Suppressor macrophage treated with lipopolysaccharide for 1 hour (primary cell): Measurements from ENCODE around the gene IMPA2.

ENCODE experiments used
- DNase-seq, 3 donors: peaks; one replicate each; pipeline ENCODE4 v3.0.0-alpha.2; 2020 to 2022

The IMPA2 gene

DNA sequence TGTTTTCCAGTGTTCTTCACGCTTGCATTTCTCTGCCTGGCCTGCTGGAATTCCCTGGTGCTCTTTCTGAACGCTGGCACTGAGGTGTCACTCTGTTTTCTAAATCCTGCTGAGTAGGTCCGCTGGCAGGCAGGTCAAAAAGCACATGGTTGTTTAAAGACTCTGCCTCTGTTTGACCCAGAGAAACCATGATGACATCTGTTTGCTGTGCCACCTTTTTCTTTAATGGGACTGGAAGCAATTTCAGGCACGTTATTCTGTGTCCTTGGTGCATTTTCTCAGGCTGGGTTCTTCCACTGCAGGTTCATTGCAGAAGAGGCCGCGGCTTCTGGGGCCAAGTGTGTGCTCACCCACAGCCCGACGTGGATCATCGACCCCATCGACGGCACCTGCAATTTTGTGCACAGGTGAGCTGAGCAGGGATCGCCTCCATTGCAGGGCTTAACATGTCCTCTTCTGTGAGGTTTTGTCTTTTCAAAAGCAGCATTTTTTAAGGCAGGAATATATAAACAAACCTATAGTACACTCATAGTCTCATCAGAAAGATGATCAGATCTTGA, 28.4 kb downstream of the IMPA2 start:
- DNase-seq = no peak

DNA sequence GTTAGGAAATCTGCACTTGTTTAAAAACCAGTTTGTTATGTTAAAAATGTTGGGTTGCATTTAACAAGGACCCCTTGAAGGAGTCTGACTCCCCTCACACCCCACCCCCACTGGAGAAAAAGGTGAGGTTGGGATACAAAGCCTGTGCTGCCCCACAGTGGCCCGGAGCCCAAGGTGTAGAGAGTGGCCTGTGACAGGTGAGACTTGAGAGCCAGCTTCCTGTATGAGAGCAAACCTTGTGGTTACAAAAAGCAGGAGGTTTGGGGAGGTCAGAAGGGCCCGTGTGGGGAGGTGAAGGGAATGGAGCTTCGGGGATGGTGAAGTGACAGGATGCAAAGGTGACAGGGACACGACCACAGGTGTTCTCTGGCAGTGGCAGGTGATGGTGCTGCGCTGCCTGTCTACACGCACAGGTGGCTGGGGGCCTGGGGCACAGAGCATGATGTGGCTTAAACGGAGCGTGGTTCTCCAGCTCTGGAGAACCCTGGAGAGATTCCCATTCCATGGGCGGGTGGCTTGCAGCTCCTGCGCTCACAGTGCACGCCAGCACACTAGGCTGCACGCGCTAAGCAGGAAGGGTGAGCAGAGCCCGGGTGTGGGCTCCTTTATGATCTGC, 29.0 kb downstream of the IMPA2 start:
- DNase-seq = no peak

DNA sequence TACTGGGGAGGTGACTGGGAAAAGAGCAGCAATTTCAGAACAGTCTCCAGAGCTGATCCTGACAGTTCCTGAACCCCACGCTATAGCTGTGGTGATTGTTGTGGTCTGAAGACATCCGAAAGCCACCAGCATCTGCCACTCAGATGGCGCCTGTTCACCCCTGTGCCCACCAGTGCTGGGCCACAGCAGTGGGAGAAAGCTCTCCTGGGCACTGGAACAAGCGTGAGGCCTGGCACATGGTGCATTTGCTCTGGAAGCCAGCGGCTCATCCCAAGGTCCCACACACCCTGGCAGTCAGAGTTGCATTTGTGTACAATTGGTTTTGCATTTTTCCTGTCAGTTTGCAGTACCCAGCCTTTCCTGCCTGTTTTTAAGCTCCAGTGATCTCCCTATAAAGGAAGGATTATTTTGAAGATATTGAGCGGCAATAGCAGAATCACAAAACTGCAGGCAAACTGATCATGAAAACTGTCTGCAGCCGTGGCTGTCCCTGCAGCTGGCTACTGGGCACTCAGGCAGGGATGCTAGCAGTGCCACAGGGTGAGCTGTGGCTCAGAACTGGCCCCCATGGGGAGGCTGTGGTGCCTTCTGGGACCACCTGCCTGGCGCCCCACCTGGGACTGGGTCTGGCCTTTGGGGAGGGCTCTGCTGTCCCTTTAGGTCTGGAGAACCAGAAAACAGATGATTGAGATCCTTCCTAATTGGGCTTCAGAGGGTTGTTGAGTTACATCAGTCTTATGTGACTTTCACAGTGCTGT, 30.1 kb downstream of the IMPA2 start:
- DNase-seq = no peak

DNA sequence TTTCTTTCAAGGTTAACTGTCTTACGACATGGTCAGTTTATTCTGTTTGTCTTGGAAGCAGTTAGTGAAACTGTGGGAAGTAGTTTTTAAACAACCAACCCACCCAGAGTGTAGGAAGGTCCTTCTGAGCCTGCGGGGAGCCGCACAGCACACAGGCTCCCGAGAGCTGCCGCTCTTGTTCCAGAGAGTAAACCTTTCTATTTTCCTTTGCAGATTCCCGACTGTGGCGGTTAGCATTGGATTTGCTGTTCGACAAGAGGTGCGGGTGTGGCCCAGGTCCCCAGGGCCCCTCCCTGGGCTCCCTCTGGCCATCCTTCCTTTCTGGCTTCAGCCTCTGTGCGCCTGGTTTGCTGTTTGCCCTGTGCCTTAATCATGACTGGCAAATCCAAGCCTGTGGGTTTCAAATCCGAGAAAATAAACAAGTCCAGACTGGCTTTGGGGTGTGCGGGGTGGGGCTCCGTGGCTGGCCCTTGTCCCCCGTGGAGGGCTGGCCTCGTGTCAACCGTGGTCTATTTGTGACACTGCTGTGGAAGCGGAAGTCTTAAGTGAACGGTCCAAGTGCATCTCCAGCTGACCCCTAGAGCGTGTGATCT, 30.7 kb downstream of the IMPA2 start:
- DNase-seq = no peak

DNA sequence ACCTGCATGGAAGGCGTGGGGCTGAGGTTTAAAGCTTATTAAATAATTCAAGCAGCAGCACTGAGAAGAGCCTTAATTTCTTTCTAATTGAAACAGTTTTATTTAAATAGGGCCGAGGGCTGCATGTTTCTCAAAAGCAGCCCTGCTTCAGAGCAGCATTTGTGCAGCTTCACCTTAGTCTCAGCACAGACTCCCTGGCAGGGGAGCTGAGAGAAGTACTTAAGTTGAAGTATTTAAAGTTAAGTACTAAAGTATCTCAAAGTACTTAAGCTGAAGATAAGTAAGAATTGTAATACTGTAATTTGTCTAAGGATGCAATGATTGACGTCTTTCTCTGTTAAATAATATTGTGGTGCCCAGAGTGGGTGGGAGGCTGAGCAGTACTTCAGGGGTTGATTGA, 31.4 kb downstream of the IMPA2 start:
- no peak for DNase-seq

DNA sequence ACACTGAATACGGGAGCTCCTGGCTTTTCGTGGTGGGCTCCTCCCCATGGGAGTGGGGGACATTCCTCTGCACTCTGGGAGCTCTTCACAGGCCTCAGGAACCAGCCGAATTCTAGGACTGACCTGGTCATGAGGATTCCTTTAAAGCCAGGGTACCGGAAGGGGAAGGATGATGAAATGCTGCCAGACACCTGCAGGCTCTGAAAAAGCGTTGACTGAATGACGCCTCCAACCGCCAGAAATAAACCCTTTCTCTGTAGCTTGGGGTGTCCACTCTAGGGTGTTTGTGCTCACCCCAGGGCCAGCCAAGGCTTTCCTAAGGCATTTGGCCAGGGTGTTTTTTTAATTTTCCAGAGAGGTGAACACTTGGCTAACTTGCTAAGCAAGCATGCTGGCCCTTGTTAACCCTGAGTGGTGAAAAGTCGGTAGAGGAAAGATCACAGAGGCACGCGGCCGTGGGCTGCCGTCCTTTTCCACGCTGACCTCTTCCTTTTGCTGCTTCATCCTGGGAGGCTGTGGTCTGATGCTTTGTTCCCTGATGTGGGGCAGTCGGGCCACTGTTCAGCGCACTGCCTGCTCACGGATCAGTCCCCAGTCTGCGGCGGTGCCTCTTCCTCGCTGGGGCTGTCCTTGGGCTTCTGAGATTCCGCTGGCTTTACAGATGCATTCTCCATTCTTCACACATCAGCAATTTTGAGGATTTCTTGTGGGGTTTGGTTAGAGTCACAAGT, 32.0 kb downstream of the IMPA2 start:
- DNase-seq = no peak

DNA sequence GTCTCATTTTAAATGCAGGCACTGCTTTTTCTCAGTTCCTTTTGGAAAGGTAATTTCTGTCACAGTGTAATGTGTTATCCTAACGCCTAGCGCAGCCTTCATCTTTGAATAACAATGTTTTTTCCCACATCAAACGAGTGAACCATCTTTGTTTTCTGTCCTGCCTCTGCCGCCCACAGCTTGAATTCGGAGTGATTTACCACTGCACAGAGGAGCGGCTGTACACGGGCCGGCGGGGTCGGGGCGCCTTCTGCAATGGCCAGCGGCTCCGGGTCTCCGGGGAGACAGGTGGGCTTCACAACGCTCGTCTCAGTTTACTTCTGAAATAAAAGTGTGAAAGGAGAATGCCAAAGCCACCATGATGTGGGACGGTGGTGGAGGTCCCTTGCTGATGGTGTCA, 32.8 kb downstream of the IMPA2 start:
- no peak for DNase-seq

DNA sequence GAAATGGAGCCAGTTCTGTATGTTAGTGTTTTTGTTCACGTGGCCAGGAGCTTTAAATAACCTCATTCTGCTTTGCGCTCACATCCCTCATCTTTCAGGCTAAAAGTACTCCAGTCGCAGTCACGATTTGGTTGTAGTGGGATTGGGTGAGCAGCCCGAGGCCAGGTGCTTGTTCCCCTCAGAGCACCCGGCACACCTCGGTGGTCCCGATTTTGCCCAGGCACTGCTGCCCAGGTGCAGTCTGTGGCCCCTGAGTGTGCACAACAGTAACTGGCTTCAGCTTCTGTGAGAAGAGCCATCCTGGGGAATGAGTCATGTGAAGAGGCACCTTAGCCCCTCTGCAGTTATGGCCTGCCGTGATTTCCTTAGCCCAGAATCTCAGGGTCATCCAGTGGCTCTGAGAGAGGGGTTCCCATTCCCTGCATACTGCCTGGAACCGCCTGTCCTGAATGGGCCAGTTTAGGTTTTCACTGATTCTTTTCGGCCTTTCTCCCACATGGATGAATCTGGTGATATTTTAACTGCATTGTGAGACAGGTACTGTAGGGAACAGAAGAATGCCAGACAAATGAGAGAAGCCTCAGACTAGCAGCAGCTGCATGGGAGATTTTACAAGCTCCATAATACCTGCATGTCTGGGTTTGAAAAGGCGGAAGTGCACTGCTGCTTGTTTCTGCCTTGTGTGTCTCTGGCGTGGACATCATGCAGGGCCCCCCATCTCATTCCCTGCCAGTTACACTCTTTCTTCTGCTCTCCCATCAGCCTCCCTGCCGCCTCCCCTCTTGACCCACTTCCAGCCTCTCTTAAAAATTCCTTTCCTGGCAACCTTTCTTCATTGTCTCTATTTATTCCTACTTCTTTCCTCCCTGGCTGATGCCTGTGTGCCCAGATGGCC, 33.5 kb downstream of the IMPA2 start:
- DNase-seq = no peak

DNA sequence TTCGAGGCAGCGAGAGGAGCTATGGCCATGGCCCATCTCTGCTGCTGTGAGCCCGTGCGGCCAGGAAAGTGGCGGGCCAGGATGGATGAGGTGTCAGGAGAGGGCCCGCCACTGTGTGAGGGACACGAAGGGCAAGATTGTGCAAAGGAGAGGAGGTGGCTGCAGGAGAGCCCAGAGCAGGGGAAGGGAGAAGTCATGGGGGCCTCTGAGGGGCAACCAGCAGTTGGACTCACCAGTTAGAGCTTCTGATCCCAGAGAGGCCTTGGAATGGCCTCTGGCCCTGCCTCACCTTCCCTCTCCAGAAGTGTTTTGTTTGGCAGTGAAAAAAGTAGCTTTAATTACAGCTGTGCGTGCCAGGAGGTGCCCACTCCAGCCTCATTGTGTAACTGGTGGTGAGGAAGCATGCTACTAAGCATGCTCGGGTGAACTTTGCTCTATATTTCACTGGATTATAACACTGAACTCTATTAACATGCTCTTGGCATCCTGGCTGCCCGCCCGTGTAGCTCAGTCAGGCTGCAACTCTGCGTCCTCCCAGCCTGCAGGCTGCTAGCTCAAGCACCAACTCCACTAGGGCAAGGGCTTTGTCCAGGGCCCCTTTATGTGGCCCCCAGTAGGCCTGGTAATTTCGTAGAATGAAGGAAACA, 34.2 kb downstream of the IMPA2 start:
- no peak for DNase-seq

DNA sequence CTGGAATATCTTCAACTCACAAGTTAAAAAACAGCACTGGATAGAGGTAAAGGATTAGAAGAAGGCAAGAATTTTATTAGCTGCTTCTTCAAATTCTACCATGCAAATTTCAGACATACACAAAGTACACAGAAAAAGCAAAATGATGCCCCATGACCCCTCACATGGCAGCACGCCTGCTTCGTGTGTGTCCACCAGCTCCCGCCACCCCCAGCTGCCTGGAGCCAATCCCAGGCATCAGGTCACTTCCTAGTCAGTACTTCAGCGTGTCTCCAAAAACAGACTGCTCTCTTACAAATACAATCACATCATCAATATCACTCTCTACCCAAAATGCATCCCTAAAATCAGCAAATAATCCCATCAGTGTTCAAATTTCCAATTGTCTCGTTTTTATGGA, 35.8 kb downstream of the IMPA2 start:
- no peak for DNase-seq

DNA sequence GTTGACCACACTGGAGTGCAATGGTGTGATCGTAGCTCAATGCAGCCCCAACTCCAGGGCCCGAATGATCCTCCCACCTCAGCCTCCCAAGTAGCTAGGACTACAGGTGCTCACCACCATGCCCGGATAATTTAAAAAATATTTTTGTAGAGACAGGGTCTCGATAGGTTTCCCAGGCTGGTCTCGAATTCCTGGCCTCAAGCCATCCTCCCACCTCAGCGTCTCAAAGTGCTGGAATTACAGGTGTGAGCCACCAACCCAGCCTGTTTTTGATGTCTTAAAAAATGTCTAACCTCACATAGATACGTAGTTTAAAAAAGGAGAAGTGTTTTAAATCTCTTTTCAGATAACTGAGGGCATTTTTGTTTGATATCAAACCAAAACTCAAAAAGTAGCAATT, 37.6 kb downstream of the IMPA2 start:
- no peak for DNase-seq

DNA sequence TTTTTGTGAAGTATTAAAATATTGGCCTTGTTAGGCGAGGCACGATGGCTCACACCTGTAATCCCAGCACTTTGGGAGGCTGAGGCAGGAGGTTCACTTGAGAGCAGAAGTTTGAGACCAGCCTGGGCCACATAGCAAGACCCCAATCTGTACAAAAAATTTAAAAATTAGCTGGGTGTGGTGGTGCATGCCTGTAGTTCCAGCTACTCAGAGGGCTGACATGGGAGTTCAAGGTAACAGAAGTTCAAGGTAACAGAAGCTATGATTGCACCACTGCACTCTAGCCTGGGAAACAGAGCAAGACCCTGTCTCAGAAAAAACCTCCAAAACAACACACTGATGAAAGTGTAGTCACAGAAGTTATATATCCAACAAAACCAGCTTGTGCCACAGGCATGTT, 39.8 kb downstream of the IMPA2 start:
- no peak for DNase-seq

DNA sequence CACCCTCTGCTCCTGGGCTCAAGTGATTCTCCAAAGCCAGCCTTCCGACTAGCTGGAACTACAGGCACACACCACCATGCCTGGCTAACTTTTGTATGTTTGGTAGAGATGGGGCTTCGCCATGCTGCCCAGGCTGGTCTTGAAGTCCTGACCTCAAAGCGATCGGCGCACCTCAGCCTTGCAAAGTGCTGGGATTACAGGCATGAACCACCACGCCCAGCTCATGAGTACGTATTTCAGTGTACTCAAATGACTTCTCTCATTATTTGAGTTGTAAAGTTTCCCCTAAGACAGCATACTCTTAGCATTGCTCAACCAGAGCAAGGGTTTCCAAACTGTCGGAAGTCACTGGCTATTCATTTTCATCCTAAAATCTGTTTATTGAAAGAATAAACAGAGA, 40.3 kb downstream of the IMPA2 start:
- no peak for DNase-seq

DNA sequence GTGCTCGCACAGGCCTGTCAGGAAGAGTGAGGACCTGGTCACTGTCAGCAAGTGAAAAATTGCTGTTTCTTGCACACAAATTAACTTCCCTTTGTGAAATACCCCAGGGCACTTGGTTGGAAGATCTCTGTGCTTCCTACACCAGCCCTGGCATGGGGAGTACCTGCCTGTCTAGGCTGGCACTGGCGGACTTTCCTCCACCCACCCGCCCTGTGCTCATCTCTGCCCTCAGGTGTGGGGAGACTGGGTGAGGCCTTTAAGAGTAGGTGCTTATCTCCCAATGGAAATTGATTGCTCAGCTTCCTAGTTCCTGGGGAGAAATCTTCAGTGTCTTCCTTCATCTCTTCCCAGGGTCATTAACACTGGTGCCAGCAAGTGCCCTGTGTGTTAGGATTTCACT, 42.1 kb downstream of the IMPA2 start:
- no peak for DNase-seq

DNA sequence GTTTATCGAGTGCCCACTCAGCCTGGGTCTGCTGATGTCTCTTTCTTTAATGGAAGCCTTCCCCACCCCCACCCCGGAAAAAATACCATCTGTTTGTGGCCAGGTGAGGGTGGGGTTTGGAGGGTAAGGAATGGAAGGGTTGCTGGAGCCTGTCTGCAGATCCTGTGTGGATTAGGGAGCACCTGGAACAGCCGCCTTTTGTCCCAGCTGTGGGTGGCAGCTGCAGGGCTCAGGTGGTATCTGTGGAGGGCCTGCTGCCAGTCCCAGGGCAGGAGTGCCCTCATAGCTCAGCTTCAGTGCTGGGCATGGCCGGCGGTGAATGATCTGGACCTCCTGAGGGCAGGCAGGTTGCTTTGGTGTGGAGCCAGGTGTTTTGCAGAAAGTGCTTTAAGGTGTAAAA, 45.3 kb downstream of the IMPA2 start:
- DNase-seq = no peak

DNA sequence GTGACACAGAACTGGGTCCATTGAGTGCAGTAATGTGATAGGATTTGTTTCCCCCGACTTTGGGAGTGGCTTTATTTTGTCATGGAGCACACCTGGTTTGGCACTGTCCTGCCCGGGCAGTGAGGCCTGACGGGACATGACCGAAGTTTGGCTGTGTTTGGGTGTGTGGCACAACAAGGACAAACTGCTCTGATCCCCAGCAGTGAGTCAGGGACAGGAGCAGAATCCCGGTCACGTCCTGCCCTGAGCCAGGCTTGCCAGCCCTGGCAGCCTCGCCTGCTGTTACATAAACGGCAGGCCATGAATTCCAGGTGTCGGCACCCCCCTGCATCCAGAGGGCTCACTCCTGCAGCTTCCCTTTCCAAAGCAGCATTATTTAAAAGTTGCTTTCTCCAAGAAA, 45.7 kb downstream of the IMPA2 start:
- DNase-seq = no peak

DNA sequence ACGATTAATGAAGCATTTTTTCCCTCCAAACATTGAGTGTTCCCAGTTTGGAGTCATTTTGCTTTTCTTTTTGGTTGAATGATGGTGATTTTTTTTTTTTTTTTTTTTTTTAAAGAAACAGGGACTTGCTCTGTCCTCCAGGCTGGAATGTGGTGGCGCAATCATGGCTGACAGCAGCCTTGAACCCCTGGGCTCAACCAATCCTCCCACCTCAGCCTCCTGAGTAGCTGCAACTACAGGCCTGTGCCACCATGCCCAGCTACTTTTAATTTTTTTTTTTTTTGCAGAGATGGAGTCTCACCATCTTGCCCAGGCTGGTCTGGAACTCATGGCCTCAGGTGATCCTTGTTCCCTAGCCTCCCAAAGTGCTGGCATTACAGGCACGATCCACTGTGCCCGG, 46.2 kb downstream of the IMPA2 start:
- DNase-seq = no peak

DNA sequence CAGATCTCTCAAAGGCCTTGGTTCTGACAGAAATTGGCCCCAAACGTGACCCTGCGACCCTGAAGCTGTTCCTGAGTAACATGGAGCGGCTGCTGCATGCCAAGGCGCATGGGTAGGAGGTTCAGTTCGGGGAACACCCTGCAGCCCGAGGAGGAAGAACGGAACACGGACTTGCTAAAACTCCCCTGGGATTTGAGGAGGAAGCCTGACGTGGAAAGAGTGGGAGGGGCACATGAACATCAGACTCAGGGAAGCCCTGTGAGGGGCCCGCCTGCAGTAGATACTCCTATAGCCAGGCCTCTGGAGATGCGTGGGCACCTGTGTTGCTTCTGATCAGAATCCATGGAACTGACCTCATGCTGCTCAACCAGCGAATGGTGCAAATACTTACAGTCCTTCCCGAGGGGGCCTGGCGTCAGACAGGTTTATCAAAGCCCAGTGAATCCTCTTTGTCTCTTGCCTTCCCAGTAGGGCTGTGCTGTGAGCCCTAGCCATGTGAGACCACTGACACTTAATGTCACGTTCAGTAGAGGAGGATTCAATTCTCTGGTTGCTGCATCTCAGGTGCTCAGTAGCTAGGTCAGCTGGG, 46.8 kb downstream of the IMPA2 start:
- no peak for DNase-seq

DNA sequence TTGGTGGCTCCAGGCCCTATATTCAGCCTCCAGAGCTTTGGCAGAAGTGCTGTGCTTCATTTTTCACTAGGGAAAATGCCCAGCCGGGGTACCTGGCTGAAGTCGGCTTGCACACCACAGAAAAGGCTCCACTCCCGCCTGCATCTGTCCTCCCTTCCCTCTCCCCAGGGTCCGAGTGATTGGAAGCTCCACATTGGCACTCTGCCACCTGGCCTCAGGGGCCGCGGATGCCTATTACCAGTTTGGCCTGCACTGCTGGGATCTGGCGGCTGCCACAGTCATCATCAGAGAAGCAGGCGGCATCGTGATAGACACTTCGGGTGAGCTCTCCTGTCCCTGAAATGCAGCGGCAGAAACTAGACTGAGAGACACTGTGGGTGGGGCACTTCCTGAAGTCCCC, 47.4 kb downstream of the IMPA2 start:
- DNase-seq = no peak

DNA sequence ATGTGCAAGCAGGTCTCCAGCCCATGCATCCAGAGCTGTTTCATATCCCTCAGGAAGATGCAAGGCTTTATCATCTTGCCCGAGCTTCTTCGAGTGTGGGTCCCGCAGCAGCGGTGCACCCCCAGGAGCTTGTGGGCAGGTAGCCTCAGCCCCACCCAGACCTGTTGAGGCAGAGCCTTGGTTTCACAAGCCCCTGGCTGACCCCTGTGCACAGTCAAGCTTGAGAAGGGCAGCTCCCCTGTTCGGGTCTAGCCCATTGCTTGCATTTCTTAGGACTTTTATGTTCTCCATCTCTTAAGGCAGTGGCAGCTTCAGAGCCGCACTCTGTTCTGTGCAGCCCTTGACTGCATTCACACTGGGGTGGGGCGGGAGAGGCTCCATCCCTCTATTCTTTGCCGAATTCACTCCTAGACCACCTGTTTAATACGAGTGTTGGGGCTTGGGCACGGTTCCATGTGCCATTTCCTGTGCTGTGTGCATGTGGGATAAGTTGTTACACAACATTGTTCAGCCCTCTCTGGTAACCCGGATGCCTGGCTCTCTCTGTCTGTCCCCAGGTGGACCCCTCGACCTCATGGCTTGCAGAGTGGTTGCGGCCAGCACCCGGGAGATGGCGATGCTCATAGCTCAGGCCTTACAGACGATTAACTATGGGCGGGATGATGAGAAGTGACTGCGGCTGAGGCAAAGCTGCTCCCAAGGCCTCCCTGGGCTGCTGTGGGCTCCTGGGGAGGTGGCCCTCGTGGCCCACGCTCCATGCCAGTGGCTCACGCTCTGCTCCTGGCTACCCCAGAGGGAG, 48.7 kb downstream of the IMPA2 start:
- DNase-seq = no peak

DNA sequence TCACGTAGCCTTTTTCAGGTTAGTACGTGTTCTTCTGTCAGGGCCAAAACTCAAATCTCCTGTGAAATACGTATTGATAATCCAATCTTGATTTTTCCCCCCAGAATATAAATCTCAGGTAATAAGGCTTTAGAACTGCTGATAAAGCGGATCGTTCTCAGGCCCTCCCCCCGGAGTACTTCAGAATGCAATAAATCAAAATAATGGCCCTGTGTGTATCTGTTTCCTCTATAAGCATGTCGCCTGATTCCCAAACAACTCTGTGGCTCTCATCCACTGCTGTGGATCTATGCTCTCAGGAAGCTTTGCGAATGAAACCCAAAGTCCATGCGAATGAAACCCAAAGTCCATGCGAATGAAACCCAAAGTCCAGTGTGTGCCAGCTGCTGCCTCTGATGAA, 49.4 kb downstream of the IMPA2 start:
- no peak for DNase-seq
